Dendritic cell treated with granulocyte-macrophage colony-stimulating factor and Interleukin-4, amounts not matched to agents 40 ng/mL and 50 ng/mL, for 4 days (primary cell): ENCODE data around the gene YIF1B.

ENCODE experiments used
- H3K27ac Mint-ChIP-seq: one replicate; pipeline ENCODE4 v1.8.0; 2022; ENCODE audit warnings: mild to moderate bottlenecking, mixed read lengths
- H3K27me3 Mint-ChIP-seq: one replicate; pipeline ENCODE4 v1.8.0; 2022; ENCODE audit warnings: mild to moderate bottlenecking, mixed read lengths
- H3K36me3 Mint-ChIP-seq: one replicate; pipeline ENCODE4 v1.8.0; 2022; ENCODE audit warnings: low read depth, mixed read lengths
- H3K4me1 Mint-ChIP-seq: one replicate; pipeline ENCODE4 v1.8.0; 2022; ENCODE audit warnings: low read depth, mixed read lengths
- H3K4me3 Mint-ChIP-seq: one replicate; pipeline ENCODE4 v1.8.0; 2022; ENCODE audit warnings: mild to moderate bottlenecking, moderate library complexity, mixed read lengths
- H3K9me3 Mint-ChIP-seq: one replicate; pipeline ENCODE4 v1.8.0; 2022; ENCODE audit warnings: mixed read lengths
- intact Hi-C: fragments of 100-400 bp; cut with micrococcal nuclease; formaldehyde crosslinking; loops from one replicate; pipeline ENCODE4 v1.15.0; 2022

The YIF1B gene

GRCh38 chr19:38306236-38306635 lies 9.5 kb downstream of the YIF1B start:
- no peak overlapping the region for H3K4me3 Mint-ChIP-seq
- no peaks in the 10 kb centered on the region for H3K27me3 Mint-ChIP-seq
- H3K4me1 Mint-ChIP-seq: peaks cover 67% of the 10 kb centered on the region
- intact Hi-C loops: no loop called here
- no peaks in the 10 kb centered on the region for H3K9me3 Mint-ChIP-seq
- peaks cover 84% of the 10 kb centered on the region for H3K36me3 Mint-ChIP-seq
- H3K27ac Mint-ChIP-seq: no peak overlapping the region

DNA sequence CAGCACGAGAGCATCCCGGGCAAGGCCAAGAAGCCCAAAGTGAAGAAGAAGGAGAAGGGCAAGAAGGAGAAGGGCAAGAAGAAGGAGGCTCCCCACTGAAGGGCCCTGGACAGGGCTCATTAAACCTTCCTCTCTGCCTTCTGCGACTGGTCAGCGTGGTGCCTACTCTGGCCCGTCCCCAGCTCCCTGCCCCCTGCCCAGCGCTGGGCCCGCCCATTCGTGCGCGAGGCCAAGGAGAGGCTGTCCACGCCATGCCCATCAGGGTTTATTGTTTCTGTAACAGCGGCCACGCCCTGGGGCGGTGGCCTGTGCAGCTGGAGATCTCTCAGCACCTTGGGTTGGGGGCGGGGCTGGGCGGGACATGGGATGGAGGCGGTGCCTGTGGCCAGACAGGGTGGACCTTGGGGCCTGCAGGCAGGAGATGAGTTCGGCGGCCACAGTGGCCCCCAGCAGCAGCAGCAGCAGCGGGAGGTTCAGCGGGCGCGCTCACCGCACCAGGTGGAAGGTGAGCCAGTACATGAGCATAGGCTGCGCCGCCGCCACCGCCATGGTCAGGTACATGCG lies 10.8 kb downstream of the YIF1B start:
- intact Hi-C loops: no loop called here
- H3K4me1 Mint-ChIP-seq: peaks cover 64% of the 10 kb centered on the region
- H3K27me3 Mint-ChIP-seq: no peaks in the 10 kb centered on the region
- no peak overlapping the region for H3K27ac Mint-ChIP-seq
- peaks cover 79% of the 10 kb centered on the region for H3K36me3 Mint-ChIP-seq
- H3K4me3 Mint-ChIP-seq: no peak overlapping the region
- H3K9me3 Mint-ChIP-seq: no peaks in the 10 kb centered on the region

GRCh38 chr19:38304352-38304865 lies 11.3 kb downstream of the YIF1B start:
- no peaks in the 10 kb centered on the region for H3K9me3 Mint-ChIP-seq
- intact Hi-C loops: no loop called here
- no peak overlapping the region for H3K27ac Mint-ChIP-seq
- peaks cover 58% of the 10 kb centered on the region for H3K4me1 Mint-ChIP-seq
- no peak overlapping the region for H3K4me3 Mint-ChIP-seq
- peaks cover 74% of the 10 kb centered on the region for H3K36me3 Mint-ChIP-seq
- no peaks in the 10 kb centered on the region for H3K27me3 Mint-ChIP-seq

- Mint-ChIP-seq H3K4me1 (peaks cover 51% of the 10 kb centered on the region), H3K27ac (no peak within 1 kb of the TSS), H3K4me3 (no peak within 1 kb of the TSS), H3K9me3 (no peaks in the 10 kb centered on the region), H3K36me3 (peaks cover 67% of the 10 kb centered on the region), H3K27me3 (no peaks in the 10 kb centered on the region)
- intact Hi-C loops: no loop called here
Observed at GRCh38 chr19:38303517-38304351, 12.0 kb downstream of the YIF1B start, which contains the start of gene C19orf33. Gene C19orf33 (plus strand): TSS chr19:38304251. CDS start chr19:38304262, 11 bp downstream.

DNA sequence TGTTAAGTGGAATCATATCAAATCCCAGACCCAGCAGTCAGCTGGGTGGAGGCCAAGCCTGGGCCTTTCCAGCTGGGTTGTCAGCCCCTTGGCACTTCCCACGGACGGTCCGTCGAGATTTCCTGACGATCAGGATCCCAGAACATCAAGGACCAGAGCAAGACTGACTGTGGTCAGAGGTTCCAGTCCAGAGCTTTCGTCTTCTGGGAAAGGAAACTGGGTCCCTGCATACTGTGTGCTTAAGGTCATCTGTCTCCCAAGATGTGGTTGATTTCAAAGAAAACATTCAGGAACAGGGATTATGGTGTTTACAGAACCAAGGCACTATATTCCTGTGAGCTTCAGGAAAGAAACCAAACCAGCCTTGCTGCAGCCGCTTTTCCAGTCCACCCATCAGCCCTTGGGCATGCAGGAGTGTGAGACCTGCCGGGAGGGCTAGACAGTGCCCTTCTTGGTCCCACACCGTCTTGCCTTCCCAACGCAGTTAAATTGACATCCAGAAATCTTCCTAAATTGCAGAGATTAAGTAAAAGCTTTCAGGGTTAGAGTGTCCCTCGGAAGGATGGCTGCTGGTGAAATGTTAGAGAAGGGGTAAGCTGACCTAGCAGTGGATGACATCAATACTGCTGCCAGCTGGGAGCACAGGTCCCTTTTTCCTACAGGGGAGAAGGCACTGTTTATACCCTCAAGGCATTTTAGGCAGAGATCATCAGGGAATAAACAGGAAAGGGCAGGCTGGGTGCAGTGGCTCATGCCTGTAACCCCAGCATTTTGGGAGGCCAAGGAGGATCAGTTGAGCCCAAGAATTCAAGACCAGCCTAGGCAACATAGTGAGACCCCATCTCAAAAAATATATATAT lies 16.7 kb downstream of the YIF1B start:
- no peaks in the 10 kb centered on the region for H3K9me3 Mint-ChIP-seq
- no peak overlapping the region for H3K4me3 Mint-ChIP-seq
- peaks cover 23% of the 10 kb centered on the region for H3K4me1 Mint-ChIP-seq
- H3K27ac Mint-ChIP-seq: no peak overlapping the region
- H3K36me3 Mint-ChIP-seq: peaks cover 44% of the 10 kb centered on the region
- no peaks in the 10 kb centered on the region for H3K27me3 Mint-ChIP-seq
- intact Hi-C loops: no loop called here

GRCh38 chr19:38294090-38294489 lies 21.7 kb downstream of the YIF1B start:
- Mint-ChIP-seq H3K36me3 (peaks cover 73% of the 10 kb centered on the region), H3K27ac (peak overlapping the region; percentile 33), H3K27me3 (no peaks in the 10 kb centered on the region), H3K9me3 (no peaks in the 10 kb centered on the region), H3K4me3 (no peak overlapping the region), H3K4me1 (peaks cover 45% of the 10 kb centered on the region)
- intact Hi-C loops: no loop called here

DNA sequence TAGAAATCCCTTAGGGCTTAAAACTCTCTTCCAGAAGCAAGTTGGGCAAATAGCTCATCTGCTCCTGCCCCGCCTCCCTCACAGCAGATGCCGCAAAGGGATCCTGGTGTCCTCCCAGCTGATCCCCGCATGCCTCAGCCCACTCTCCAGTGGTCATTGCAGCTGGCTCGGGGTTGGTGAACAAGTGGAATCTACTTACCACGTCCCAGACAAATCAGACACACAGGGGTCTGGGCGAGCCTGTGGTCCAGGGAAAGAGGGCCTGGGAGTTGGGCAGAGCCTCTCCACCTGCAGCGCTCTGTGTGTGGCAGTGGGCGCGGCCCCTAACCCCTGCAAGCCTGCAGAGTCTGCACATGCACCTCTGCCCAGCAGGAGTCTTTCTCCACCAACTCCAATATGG lies 22.5 kb downstream of the YIF1B start:
- H3K4me1 Mint-ChIP-seq: peaks cover 47% of the 10 kb centered on the region
- peaks cover 77% of the 10 kb centered on the region for H3K36me3 Mint-ChIP-seq
- H3K9me3 Mint-ChIP-seq: no peaks in the 10 kb centered on the region
- H3K27me3 Mint-ChIP-seq: no peaks in the 10 kb centered on the region
- intact Hi-C loops: no loop called here
- H3K27ac Mint-ChIP-seq: peak overlapping the region; percentile 33
- H3K4me3 Mint-ChIP-seq: no peak overlapping the region

- Mint-ChIP-seq H3K4me1 (peaks cover 61% of the 10 kb centered on the region), H3K36me3 (peaks cover 91% of the 10 kb centered on the region), H3K4me3 (no peak overlapping the region), H3K27me3 (no peaks in the 10 kb centered on the region), H3K27ac (no peak overlapping the region), H3K9me3 (no peaks in the 10 kb centered on the region)
- intact Hi-C loops: no loop called here
Observed at GRCh38 chr19:38291855-38292254, 23.9 kb downstream of the YIF1B start.

DNA sequence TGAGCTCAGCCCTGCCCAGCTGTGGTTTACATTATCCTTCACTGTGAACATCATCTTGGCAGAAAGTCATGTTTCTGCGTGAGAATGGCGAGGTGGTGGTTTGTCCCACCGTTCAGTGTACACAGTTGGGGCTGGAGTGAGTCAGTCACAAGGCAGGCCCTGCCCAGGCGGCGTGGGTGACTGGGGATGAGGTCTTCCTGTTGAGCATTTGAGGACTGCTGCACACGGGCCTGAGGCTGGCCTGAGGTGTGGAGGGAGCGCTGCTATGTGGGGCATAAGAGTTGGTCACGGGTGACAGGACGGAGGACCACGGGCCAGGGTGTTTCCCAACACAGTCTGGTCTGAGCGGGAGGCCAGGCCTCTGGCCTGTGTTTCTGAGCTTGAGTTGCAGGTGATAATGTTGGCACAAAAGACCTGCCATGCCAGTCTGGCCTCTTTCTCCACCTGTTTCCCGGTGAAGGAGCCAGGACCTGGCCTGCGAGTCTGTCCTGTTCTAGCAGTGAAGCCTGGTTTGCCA lies 25.1 kb downstream of the YIF1B start:
- Mint-ChIP-seq H3K9me3 (no peaks in the 10 kb centered on the region), H3K27me3 (no peaks in the 10 kb centered on the region), H3K4me1 (peaks cover 68% of the 10 kb centered on the region), H3K27ac (peak overlapping the region; percentile 59), H3K36me3 (peaks cover 97% of the 10 kb centered on the region), H3K4me3 (no peak overlapping the region)
- intact Hi-C loops: no loop called here

- Mint-ChIP-seq H3K4me3 (no peak overlapping the region), H3K27me3 (no peaks in the 10 kb centered on the region), H3K9me3 (no peaks in the 10 kb centered on the region), H3K27ac (peak overlapping the region; percentile 59), H3K4me1 (peaks cover 72% of the 10 kb centered on the region), H3K36me3 (peaks cover 100% of the 10 kb centered on the region)
- intact Hi-C loops: loop anchor here (5.0 kb wide), 1 partner anchor 43 kb away; no protein-coding TSS in a partner anchor
Observed at GRCh38 chr19:38289955-38290354, 25.8 kb downstream of the YIF1B start.

- intact Hi-C loops: loop anchor here (5.0 kb wide), 1 partner anchor 41 kb away; no protein-coding TSS in a partner anchor
- Mint-ChIP-seq H3K36me3 (peaks cover 100% of the 10 kb centered on the region), H3K27me3 (no peaks in the 10 kb centered on the region), H3K27ac (peak overlapping the region; percentile 89), H3K4me1 (peaks cover 85% of the 10 kb centered on the region), H3K9me3 (no peaks in the 10 kb centered on the region), H3K4me3 (peak overlapping the region; percentile 78)
Observed at GRCh38 chr19:38288123-38288855, 27.5 kb downstream of the YIF1B start.

DNA sequence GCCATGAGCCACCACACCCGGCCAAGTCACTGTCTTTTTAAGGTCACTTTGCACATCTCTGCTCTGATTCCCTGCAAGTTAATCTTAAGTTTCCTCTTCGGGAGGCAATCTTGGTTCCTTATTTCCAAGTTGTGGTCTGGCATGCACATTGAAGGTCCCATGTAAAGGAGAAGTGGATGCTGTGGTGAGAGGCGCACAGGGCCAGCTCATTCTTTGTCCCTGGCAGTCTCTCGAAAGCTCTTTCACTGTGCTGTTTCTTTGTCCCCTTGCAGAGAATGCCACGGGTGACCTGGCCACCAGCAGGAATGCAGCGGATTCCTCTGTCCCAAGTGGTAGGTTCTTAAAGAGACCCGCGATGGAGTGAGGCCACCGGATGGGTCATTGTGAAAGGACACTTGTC lies 28.1 kb downstream of the YIF1B start:
- Mint-ChIP-seq H3K4me3 (peak overlapping the region; percentile 78), H3K27ac (peak overlapping the region; percentile 89), H3K4me1 (peaks cover 85% of the 10 kb centered on the region), H3K9me3 (no peaks in the 10 kb centered on the region), H3K36me3 (peaks cover 97% of the 10 kb centered on the region), H3K27me3 (no peaks in the 10 kb centered on the region)
- intact Hi-C loops: loop anchor here (5.0 kb wide), 1 partner anchor 40 kb away; no protein-coding TSS in a partner anchor

- no peaks in the 10 kb centered on the region for H3K9me3 Mint-ChIP-seq
- peaks cover 97% of the 10 kb centered on the region for H3K36me3 Mint-ChIP-seq
- H3K4me1 Mint-ChIP-seq: peaks cover 89% of the 10 kb centered on the region
- H3K27me3 Mint-ChIP-seq: no peaks in the 10 kb centered on the region
- peak overlapping the region; percentile 89 for H3K27ac Mint-ChIP-seq
- H3K4me3 Mint-ChIP-seq: peak overlapping the region; percentile 32
- intact Hi-C loops: loop anchor here (2.0 to 5.0 kb wide), 2 partner anchors 35 to 38 kb away; no protein-coding TSS in a partner anchor
Observed at GRCh38 chr19:38285567-38285966, 30.2 kb downstream of the YIF1B start.
